Jurkat, Clone E6-1 (cell line): ENCODE measurements around the gene SLCO2B1.

Experiments used
- DNase-seq: peaks from one replicate; pipeline ENCODE4 v3.0.0-alpha.2; 2011; ENCODE audit warnings: low read depth, low spot score
- H3K4me3 ChIP-seq: 2 replicates; pipeline ENCODE4 v1.5.1; 2011; ENCODE audit warnings: mild to moderate bottlenecking, low read length, control low read depth, moderate library complexity

The SLCO2B1 gene

GRCh38 chr11:75203641-75204011 is 52.7 kb downstream of the SLCO2B1 start:
- H3K4me3 ChIP-seq: no peak overlapping the region
- DNase-seq: no peak

- no peak overlapping the region for H3K4me3 ChIP-seq
- no peak for DNase-seq
These were observed 53.2 kb downstream of the SLCO2B1 start for GRCh38 chr11:75204012-75204674.

DNA sequence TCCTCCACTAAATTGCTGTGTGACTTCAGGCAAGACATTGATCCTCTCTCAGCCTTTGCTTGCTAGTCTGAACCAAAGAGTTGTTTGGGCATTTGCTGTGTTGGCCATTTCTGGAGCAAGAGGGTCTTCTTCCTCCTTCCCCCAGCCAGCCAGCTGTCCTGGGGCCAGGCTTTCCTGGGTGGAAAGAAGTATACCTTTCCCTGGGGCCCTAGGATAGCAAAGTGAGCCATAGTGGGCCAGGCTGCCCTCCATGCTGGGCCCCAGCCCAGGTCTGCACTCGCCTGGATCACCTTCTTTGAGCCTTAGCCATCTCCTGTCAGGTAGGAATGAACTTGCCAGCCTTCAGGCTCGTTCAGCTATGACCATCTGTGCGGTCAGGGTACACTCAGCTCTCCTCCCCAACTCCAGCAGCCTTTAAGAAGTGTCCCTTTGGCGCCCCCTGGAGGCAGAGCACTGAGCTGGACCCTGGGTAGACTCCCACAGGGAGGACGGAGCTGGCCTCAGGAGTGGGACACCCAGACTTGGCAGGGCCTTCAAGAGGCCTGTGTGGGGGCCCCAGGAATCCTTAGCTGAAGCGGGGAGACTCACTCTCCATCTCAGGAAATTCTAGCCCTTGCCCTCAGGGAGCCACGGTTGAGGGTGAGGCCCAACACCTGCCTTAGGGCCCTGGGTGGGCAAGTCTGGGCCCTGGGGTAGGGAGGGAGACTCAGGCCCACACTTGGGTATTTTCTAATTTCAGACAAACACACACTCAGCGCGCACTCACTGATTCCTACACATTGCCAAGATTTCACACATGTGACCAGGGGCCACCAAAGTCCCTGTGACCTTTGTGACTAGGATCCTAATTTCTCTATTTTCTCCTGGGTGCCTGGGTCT is 54.0 kb downstream of the SLCO2B1 start:
- peak; percentile 51 for DNase-seq
- H3K4me3 ChIP-seq: no peak overlapping the region

DNA sequence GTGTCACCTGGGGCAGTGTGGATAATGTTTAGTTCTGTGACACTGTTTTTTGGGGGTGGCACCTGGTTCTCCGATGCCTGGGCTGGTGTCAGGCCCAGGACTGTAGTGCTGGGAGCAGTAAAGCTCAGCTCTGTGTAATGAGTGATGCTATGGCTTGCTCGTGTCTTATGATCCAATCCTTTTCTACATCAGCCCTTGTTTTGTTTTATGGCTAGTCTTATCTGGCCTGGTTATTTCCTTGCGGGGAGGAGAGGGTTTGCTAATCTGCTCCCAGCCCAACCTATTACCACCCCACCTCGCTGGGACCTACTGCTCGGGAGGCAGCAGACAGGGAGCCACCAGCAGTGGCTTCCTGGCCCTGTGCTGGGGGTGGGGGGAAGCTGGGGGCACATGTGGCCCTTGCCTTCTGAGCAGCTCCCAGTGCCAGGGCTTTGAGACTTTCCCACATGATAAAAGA is 54.7 kb downstream of the SLCO2B1 start:
- no peak overlapping the region for H3K4me3 ChIP-seq
- no peak for DNase-seq

DNA sequence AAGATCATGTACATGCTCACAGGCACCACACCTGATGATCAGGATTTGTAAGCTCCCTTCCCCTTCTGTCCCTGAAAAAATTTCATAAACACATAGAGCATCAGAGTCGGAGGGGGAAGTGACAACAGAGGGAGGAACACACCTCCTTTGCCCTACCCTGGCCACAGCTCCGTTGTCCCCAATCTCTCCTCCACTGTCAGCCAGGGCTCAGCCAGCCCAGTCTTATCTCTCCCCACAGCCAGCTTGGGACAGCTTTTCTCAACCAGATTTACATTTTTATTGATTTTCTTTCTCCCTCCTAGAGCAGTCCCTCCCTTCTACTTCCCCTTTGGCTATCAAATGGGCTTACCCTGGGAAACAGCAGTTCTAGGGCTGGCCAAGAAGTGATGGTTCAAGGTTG is 57.5 kb downstream of the SLCO2B1 start:
- no peak for DNase-seq
- H3K4me3 ChIP-seq: no peak overlapping the region

- DNase-seq: no peak
These were observed 61.5 kb downstream of the SLCO2B1 start for GRCh38 chr11:75212411-75212810.

GRCh38 chr11:75214411-75214821 is 63.5 kb downstream of the SLCO2B1 start:
- DNase-seq: peak; percentile 86

More at GRCh38 chr11:75212411-75212810, 61.5 kb downstream of the SLCO2B1 start:
- no peak overlapping the region for H3K4me3 ChIP-seq

GRCh38 chr11:75214843-75215242 is 63.9 kb downstream of the SLCO2B1 start:
- H3K4me3 ChIP-seq: no peak overlapping the region

More at GRCh38 chr11:75214411-75214821, 63.5 kb downstream of the SLCO2B1 start:
- no peak overlapping the region for H3K4me3 ChIP-seq

DNA sequence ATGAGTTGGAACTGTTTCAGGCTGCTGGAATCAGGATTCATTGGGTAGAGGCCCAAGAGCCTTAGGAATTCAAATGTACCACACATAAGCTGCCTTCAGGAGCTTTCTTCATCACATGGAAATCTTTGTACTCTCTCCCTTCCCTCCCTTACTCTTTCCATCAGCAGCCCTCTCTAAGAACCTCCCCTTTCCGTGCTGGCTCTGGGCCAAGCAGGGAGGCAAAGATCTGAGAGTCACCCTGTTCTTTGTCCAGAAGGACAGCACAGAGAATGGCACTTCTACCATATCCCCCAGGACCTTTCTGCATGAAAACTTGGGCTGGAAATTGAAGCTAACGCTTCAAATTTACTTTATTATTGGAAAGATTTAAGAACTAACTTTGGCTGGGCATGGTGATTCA is 69.0 kb downstream of the SLCO2B1 start:
- no peak for DNase-seq
- H3K4me3 ChIP-seq: no peak overlapping the region

More at GRCh38 chr11:75214843-75215242, 63.9 kb downstream of the SLCO2B1 start:
- no peak for DNase-seq

DNA sequence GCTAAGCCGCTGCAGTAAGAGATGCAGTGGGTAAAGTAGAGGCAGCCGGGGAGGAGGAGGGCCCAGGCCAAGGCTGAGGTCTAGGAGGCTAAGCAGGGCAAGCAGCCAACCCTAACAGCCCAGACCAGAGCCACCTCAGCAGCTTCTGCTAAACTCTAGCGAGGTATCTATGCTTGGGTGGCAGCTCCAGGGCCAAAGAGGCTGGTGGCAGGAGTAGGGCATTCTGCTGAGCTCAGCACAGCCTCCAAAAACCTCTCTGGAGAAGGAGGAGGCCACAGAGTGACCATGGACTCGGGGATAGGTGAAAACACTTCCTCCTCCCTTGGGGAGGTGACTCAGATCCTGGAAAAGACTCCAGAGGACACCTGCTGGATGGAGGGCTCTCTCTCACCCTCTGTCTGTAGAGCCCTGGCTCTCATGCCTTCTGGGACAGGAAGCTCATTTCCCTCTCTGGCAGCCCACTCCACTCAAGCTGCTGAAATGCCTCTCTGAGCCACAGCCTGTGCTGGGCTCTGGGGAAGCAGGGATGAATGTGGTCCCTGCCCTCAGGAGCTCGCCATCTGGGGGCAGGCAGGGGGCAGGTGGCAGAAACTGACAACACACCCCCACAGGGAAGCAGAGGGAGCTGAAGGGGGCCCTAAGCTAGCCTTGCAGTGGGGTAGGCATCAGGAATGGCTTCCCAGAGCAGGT is 73.2 kb downstream of the SLCO2B1 start:
- no peak overlapping the region for H3K4me3 ChIP-seq
- DNase-seq: no peak

DNA sequence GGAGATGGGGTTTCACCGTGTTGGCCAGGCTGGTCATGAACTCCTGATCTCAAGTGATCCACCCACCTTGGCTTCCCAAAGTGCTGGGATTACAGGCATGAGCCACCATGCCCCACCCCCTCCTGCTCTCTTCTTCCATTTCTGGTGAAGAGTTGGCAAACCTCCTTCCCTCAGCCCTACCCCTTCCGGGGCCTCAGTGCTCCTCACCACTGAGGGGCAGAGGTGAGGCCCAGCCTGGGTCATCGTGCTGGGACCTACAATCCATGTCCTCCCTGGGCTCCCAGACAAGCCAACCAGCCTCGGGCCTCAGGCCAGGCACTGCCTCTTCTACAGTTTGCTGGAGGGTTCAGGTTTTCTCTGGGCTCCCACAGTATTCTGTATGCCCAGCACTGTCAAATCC is 74.9 kb downstream of the SLCO2B1 start:
- H3K4me3 ChIP-seq: no peak overlapping the region
- no peak for DNase-seq

DNA sequence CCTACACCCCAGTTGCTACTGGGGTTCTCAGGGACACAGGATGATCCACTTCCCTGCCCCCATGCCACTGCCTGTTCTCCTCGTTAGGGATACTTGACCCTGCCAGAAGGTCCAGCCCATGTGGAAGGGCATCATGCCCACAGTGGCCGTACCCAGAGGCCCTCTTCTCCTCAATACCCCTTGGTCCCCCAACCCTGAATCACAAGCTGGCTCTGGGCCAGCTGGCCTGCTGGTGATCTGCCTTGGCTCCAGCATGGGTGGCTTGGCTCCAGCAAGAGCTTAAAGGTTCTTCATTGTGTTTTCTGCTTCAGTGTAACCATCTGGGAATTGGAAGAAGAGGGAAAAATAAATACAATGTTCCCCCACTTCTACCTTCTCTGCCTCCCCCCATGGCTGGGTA is 78.6 kb downstream of the SLCO2B1 start:
- H3K4me3 ChIP-seq: no peak overlapping the region
- no peak for DNase-seq

GRCh38 chr11:75230621-75231020 is 79.7 kb downstream of the SLCO2B1 start:
- no peak for DNase-seq
- no peak overlapping the region for H3K4me3 ChIP-seq

- DNase-seq: peak; percentile 35
- no peak overlapping the region for H3K4me3 ChIP-seq
These were observed 82.9 kb downstream of the SLCO2B1 start for GRCh38 chr11:75233754-75234172.

DNA sequence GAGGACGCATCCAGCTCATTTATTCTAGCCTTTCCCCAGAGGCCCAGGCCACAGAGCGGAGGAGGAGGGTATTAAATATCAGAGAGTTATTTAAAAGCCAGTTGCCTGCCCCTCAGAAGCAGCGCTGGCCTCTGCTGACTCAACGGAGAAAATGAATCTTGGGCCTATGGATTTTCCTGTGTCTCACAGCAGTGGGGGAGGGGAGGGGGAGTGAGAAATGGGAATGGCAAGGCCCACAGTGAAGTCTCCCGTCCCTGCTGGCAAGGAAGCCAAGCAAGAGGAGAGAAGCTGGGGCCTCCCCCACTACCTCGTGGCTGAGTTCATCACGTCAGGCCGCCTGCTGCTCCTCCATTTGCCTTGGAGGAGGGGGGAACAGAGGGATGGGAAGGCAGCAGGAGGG is 85.2 kb downstream of the SLCO2B1 start:
- no peak overlapping the region for H3K4me3 ChIP-seq
- no peak for DNase-seq

- no peak for DNase-seq
- no peak overlapping the region for H3K4me3 ChIP-seq
These were observed 86.1 kb downstream of the SLCO2B1 start for GRCh38 chr11:75237050-75237449.

- H3K4me3 ChIP-seq: no peak overlapping the region
These were observed 87.9 kb downstream of the SLCO2B1 start for GRCh38 chr11:75238595-75239440.

GRCh38 chr11:75239531-75240290 is 88.8 kb downstream of the SLCO2B1 start:
- DNase-seq: no peak
- no peak overlapping the region for H3K4me3 ChIP-seq

More at GRCh38 chr11:75238595-75239440, 87.9 kb downstream of the SLCO2B1 start:
- DNase-seq: no peak
